Measurements from ENCODE around the gene ANXA2R.
"Not testable (repeated sequence)": the region's sequence is repeated elsewhere in the genome, so short reads cannot be mapped to it uniquely, and the experiment has no call there.

The ANXA2R gene

DNA sequence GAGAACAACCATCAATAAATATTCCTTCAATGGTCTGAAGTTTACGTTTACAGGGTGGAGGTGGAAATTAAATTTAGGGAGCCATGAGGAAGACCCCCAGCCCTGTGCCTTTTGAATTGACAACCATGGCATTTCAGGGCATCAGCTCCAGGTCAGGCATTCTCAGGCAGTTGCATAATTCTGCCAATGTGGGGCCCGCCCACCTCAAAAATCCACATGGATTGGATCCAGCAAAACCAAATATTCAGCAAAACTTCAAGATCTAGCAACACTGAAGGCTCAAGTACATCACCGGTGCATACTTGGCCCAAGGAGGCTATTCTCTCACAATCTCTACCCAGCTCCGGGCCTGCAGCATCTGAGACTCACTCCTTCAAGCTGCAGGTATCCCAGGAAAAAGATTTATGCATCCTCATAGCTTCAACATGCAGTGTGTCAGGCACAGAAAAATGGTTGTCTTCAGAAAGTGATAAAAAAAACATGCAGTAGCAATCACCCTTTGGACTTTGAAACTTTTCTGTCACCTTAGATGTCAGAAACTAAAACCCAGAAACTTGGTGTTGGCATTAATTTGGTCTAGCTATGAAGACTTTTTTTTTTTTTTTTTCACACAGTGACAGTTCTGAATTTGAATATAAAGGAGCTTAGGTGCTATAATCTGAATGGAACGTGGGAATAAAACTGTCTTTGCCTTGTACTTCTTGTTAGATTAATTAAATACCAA, 21.4 kb upstream of the ANXA2R start:
- in situ Hi-C loops (cut with MboI; ENCODE audit: low sequenced_read_pairs) = no loop called here

DNA sequence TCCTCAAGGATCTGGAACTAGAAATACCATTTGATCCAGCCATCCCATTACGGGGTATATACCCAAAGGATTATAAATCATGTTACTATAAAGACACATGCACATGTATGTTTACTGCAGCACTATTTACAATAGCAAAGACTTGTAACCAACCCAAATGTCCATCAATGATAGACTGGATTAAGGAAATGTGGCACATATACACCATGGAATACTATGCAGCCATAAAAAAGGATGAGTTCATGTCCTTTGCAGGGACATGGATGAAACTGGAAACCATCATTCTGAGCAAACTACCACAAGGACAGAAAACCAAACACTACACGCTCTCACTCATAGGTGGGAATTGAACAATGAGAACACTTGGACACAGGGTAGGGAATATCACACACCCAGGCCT, 19.9 kb upstream of the ANXA2R start:
- in situ Hi-C loops (cut with MboI; ENCODE audit: low sequenced_read_pairs) = not testable (repeated sequence)

DNA sequence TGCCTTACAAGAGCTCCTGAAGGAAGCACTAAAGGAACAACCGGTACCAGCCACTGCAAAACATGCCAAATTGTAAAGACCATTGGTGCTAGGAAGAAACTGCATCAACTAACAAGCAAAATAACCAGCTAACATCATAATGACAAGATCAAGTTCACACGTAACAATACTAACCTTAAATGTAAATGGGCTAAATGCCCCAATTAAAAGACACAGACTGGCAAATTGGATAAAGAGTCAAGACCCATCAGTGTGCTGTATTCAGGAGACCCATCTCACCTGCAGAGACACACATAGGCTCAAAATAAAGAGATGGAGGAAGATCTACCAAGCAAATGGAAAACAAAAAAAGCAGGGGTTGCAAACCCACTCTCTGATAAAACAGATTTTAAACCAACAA, 15.0 kb upstream of the ANXA2R start:
- in situ Hi-C loops (cut with MboI; ENCODE audit: low sequenced_read_pairs) = not testable (repeated sequence)

DNA sequence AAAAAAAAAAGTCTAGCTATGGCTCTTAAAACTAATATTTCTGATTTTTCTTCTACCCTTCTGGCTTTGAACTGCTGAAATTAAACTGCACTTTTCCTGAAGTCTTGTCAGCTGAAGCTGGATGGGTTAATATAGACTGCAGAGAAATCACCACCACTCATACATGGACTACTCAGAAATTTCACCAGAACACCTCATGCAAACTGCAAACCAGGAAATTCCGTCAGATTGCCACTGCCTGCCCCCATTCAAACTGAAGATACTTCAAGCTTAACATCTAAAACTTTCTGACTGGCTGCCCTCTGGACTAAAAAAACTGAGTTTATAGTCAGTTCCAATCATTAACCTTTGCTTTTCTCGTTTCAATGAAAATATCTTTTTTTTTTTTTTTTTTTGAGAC, 11.6 kb upstream of the ANXA2R start:
- in situ Hi-C loops (cut with MboI; ENCODE audit: low sequenced_read_pairs) = no loop called here

DNA sequence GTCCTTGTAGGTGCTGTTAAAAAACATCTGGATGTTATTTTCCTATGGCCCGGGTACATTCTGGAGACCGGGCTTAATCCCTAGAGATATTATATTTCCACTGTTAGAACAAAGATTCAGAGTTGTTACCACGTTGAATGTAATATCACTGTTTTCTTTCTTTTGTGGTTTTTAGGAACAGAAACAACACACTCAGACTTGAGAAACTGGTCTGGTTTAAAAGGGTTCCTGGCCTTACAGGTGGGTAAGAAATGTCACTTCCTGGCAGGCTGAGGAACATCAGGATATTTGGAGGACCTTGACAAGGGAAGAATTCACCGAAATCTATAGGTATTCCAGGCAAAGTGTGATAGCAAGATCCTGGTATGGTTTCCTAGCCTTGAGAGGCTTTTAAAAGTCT, 10.3 kb upstream of the ANXA2R start:
- in situ Hi-C loops (cut with MboI; ENCODE audit: low sequenced_read_pairs) = no loop called here

DNA sequence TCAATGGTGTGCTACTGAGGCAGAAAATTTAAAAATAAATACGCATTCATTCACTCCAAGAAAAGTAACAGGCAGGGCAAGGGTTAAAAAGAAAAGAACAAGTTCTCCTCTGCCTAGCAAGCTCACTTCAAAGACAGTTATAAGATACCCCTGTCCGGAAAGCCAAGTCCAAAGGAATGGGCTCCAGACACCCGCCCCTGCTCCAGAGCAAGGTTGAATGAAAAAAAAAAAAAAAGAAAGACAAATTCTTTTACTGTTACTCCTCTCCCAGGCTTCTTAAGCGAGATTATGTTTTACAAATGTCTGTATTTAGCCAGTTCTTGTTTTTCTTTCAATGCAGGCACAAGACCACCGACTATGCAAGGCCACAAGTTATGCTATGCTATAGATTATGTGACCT, 9.1 kb upstream of the ANXA2R start:
- in situ Hi-C loops (cut with MboI; ENCODE audit: low sequenced_read_pairs) = no loop called here

DNA sequence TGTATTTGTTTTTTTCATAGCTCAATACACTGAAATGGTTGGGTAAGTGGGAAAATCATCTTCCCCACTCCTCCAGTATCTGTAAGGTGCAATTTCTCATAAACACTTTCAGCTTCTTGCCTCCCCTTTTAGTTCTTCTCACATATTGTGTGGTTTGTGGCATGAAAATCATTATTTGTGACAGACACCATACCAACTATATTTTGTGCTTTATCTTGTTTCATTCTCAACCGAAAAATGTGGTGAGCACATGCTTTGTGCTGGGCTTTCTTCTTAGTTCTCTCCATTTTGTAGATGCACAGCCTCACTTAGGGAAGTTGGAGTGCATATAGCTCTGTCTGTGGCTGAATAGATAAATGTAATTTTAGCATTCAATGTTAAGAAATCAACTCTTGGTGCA, 6.4 kb upstream of the ANXA2R start:
- in situ Hi-C loops (cut with MboI; ENCODE audit: low sequenced_read_pairs) = no loop called here

DNA sequence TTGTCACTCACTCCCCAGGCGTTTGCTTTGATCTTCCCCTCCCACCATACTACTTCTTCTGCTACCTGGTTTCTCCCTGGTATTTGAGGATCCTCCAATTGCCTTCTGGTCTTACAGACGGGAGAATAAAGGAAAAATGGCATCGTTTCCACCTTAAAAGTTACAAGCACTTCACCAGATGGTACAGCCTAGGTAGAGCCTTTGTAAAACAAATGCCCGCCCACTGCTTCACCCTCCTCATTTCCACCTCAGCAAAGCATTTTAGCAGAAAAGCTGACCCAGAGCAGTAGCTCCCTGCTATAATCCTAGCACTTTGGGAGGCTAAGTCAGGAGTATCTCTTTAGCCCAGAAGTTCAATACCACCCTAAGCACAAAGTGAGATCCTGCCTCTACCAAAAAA, 5.1 kb upstream of the ANXA2R start:
- in situ Hi-C loops (cut with MboI; ENCODE audit: low sequenced_read_pairs) = no loop called here

DNA sequence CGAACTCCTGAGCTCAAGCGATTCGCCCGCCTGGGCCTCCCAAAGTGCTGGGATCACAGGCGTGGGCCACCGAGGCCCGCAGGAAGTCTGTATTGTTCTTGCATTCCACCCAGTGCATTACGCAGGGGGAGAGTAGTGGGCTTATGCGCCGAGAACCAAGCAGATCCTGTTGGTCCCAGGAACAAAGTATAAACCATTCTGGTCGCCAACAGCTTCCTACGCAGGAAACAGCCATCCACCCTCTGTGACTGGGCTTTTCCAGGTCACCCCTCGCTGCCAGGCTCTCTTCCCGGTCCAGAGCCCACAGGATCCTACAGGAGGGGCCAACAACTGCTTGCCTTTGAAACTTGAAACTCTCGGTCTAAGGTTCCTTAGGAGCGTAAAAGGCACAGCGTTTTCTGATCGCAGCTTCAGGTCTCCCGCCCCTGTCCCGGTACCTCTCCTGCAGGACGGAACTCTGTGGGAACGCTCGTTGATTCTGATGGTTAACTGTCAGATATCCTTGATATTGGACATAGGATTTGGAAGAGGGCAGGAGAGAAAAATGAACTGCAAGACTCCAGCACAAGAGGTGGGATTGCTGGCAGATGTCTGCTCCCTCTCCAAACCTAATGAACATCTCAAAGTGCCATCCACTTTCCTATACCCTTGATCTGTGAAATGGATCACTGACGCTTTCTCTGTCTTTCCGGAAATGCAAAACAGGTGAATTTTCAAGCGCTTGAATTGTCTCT, 4.2 kb upstream of the ANXA2R start:
- in situ Hi-C loops (cut with MboI; ENCODE audit: low sequenced_read_pairs) = no loop called here

DNA sequence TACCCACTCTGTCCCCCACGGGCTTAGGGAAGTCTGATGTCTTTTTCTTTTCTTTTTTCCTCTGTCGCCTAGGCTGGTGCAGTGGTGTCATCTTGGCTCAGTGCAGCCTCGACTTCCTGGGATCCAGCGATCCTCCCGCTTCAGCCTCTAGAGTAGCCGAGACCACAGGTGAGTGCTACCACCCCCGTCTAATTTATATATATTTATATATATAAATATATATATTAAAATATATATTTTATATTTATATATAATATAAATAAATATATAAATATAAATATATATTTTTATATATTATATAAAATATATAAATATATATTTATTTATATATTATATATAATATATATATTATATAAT, 3.3 kb upstream of the ANXA2R start:
- in situ Hi-C loops (cut with MboI; ENCODE audit: low sequenced_read_pairs) = no loop called here

DNA sequence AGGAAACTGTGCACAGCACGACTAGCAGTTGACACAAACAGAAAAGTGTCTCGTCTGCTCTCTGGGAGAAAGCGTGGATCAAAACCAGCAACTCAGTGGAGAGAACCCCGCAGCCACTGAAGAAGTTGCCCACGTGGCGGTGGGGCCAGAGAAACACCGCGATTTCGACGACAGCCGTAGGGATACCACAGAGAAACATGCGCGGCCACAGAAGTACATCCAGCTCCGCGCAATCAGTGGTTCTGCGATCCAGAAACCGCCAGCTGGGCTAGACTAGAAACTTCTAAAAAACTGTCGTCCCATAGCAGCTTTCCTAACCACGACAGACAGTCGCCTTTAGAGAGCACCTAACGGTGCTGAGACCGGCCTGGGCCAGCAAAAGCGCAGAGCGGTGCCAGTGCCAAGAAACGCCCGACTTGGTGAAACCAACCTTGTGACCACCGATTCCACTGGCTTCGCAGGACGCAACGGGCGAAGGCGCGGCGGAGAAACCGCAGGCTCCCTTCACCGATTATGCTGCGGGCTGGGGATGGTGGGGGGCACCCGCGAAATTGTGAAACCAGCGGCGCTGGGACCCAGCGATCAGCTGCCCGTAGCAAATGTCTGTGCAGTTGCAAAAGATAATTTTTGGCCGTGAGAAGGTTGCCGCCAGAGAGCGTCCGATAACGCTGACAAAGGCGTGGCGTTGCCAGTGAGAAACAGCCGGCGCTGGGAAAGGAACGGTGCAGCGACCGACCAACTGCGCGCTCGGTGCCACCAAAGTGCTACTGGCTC, 2.7 kb upstream of the ANXA2R start:
- in situ Hi-C loops (cut with MboI; ENCODE audit: low sequenced_read_pairs) = no loop called here

DNA sequence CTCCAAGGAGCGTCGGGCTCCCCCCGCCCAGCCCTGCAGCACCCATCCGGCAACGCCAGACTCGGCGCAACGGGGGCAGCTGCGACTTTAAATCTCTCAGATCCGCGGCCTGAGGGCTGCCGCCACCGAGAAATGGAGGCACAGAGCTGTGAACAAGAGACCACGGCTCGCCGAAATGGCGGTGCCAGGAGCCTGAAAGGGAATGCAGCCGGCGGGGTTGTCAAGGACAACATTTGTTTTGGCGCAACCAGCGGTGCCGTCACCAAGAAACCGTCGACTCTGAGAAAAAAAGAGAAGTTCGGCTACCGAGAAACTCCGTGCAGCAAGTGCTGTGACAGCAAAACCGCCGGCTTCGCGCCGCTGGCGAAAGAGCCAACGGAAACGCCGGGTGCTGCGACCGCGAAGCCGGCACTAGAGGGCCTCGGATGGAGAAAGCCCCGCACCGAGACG, 2.1 kb upstream of the ANXA2R start:
- in situ Hi-C loops (cut with MboI; ENCODE audit: low sequenced_read_pairs) = no loop called here

DNA sequence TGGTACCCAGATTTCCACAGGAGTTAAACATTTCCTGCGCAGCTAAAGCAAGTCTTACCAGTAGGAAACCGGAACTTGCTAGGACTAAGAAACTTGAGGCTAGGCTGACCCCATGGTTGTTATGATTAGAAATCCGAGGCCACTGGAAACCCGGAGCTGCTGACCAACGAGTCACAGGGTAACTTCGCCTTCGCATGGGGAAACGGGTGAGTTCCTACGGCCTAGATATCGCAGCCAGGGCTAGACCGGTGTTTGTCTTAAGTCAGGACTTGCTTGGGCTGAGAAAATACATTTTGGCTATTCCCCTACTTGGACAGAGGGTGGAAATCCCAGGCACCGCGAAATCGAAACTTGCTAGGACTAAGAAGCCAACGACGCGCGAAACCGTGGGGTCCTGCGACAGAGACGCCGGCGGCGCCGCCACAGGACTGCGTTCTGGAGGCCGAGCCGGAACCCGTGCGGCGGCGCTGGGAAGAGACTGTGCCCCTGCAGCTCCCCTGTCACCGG, 1.6 kb upstream of the ANXA2R start:
- in situ Hi-C loops (cut with MboI; ENCODE audit: low sequenced_read_pairs) = no loop called here

DNA sequence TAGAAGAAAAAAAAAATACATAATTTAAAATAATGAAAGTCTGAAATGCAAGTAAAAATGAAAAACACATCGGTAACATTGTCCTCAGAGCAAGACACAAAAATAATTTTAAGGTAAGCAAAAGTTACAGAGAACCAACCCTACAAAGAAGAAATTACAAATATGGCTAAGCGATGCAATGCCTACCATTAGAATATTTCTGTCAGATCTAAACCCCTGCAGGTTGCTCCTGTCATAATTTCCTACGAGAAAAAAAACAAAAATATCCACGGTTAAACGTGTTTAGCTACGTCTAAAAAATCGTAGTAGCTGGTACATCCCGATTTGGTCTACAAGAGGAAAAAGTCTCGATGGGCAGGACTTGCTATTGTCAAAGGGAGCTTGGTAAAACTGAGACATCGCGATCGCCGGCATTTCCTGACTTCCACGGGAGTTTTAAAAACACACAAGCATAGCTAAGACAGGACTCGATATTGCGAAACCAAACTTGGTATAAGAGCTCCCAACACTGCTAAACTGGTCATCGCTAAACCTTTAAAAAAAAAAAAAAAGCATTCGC, 1.1 kb upstream of the ANXA2R start:
- in situ Hi-C loops (cut with MboI; ENCODE audit: low sequenced_read_pairs) = no loop called here

DNA sequence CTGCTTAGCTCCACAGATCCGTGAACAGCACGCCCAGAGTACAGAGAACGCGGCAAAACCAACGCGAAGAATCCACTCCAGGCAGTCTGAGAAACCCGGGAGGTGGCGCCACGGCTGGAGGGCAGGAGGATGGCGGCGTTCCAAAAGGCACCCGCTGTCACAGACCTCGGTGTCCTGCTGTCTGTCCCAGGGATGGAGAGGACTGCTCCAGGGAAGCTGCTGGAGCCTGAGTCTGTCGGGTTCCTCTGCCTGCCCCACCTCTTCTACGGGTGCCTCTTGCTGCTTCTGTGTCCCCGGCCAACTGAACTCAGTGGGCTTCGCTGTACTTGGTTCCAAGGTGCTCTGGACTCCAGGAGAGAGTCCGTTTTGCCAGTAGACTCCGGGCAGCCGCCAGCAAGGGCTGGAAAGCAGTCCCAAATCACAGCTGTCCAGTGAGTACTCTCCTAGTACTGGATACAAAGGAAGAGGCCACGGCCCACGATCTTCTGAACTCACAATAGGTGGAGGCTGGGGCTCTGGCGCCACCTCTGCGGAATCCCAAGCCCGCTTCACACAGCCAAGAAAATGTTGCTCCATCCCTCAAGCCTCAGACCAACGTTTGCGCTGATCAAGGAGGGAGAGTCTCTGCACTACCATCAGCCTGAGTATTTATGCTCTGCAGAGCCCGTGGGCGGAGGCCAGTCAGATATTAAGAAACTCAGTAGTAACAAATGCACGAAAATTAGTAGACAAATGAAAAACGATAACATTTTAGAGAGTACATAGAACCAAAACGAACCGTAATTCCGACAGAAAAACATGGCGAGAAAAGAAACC, 440 bp downstream of the ANXA2R start:
- in situ Hi-C loops (cut with MboI; ENCODE audit: low sequenced_read_pairs) = no loop called here

DNA sequence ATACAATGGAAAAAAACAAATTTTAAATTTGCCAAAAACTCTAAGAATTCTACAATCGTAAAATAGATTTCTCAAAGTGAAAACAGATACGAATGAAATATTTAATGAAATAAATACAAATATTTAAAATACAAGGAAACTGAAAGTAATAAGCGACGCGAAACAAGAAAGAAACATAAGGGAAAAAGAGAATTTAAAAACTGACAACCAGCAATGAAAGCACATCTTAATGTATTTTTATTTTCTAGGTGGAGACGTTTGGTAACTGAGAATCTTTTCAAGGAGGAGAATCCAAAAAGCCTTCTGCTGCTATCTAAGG, 1.0 kb downstream of the ANXA2R start:
- in situ Hi-C loops (cut with MboI; ENCODE audit: low sequenced_read_pairs) = no loop called here

DNA sequence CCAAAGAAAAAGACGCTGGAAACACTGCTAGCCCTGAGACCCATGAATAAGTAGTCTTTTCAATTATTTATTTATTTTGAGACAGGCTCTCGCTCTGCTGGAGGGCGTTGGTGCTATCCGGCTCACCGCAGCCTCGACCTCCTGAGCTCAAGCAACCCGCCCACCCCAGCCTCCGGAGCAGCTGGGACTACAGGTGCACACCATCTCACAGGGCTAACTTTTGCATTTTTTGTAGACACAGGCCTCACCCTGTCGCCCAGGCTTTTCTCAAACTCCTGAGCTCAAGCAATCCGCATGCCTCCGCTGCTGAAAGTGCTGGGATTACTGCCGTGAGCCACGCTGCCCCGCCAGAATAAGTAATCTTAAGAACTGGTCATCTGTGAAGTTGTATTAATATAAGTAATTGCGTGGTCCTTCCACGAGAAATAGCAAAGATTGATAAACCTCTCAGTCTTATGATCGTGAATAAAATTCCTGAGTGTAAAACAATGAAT, 1.6 kb downstream of the ANXA2R start:
- in situ Hi-C loops (cut with MboI; ENCODE audit: low sequenced_read_pairs) = no loop called here

DNA sequence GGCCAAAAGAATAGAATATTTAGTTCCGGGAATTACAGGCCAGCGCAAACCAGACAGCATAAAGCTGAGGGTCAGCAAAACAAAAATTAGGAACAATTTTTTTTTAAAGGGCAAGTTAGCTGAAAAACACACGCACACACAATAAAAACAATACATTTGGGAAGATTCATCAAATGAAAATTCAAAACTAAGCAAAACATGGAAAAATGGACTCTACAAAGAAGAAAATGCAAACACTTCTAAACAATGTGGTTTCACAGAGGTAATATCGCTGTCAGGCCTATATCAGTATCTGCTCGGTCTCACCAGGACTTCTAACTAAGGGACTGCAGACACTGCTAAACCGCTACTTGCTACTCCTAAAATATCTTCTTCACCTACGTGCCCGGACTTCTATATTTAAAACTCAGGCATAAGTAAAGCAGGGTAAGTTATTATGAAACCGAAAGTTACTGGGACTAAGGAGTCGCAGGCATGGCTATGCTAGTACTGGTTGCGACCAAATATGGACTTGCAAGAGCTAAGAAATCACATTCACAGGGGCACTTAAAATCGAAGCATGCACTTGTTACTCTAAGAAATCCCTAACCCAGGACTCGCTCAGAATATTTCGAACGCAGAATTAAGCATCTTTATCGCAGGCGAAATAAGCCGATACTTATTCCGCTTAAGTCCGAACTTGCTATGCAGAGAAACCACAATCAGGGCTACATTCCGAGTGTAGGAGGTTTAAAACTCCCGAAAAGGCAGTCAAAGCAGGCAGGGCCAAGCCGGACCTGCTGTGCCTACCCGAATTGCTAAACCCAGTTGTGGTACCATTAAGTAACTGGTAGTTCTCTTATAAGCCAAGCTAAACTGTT, 2.3 kb downstream of the ANXA2R start:
- in situ Hi-C loops (cut with MboI; ENCODE audit: low sequenced_read_pairs) = no loop called here

DNA sequence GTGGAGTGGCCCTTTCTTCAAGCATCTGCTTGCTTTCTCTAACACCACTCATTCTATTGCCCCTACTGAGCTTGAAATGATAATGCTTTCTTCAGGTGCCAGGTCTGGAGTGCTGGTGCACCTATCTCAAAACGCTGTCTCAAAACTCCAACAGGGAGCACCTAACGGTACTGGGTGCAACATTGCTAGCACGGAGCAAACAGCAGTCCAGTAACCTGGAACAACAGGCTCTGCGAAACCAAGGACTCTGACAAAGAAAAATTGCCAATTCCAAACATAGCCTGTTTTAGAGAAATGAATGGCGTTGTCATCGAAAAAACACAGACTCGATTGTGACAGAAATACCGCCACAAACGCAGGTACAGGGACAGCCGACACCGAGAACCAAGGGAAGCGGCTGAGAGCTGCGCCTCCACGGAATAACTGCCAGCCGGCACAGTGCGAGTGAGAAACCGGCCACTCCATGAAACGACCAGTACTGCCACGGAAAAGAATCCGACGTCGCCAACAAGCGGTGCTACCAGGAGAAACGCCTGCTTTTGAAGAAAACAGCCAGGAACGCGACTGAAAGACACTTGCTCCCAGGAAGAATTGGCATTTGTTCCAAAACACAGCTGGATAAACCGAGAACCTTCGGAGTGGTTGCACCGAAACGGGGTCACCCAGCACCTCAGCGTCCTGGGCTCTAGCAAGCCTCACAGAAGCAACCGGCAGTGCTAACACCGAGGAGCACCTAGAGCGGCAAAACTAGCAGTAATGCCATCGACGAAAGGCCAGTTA, 3.1 kb downstream of the ANXA2R start:
- in situ Hi-C loops (cut with MboI; ENCODE audit: low sequenced_read_pairs) = no loop called here

All from hTERT RPE-1 (cell line).